Colonic mucosa (tissue), 4 donors: ENCODE results near the gene EYA2. TPM values are rescaled to one million over a fixed set of nuclear protein-coding genes. Genes with fewer than 3 reads are reported as not detected.

Source experiments
- DNase-seq: peaks from one replicate; pipeline ENCODE4 v3.0.0-alpha.2; 2020
- H3K27ac ChIP-seq: fragments of 200-600 bp; one replicate; pipeline ENCODE4 v1.8.0; 2021
- H3K27me3 ChIP-seq: fragments of 200-600 bp; one replicate; pipeline ENCODE4 v1.8.0; 2021
- H3K36me3 ChIP-seq: fragments of 200-600 bp; one replicate; pipeline ENCODE4 v1.8.0; 2021
- H3K4me1 ChIP-seq: fragments of 200-600 bp; one replicate; pipeline ENCODE4 v1.8.0; 2021; ENCODE audit warnings: mild to moderate bottlenecking
- H3K4me3 ChIP-seq: fragments of 200-600 bp; one replicate; pipeline ENCODE4 v1.8.0; 2021
- H3K9ac ChIP-seq, 2 donors: one replicate each; pipeline ENCODE4 v1.7.0; 2013; ENCODE audit warnings: control low read depth in 2 of 2, low read depth in 2 of 2, low read length in 2 of 2
- H3K9me3 ChIP-seq: fragments of 200-600 bp; one replicate; pipeline ENCODE4 v1.8.0; 2021
- CTCF ChIP-seq: fragments of 200-600 bp; IDR thresholded peaks from one replicate; pipeline ENCODE4 v1.8.0; 2022; ENCODE audit warnings: antibody characterized with exemption, mild to moderate bottlenecking
- intact Hi-C: fragments of 100-400 bp; cut with DNase I; formaldehyde crosslinking; loops from one replicate; pipeline ENCODE4 v1.14.1; 2022
- total RNA-seq, 2 donors: library from RNA; stranded (reverse); fragmentation: NEBNext Ultra II Directional in 1 of 2; extraction: Animal tissue kit (Norgen Biotek cat#: 25700) in 1 of 2; gene quantifications; one replicate each; pipeline ENCODE4 v1.2.1, GENCODE V29; 2021
- donor health status: healthy.
- donor health status: DM: no; HTN: no; CAD: no.
- donor health status: DM: no; HTN: no; CAD: no.

EYA2 gene
- total RNA-seq, 2 donors from 2014 or later, result 8.9 to 16.8 TPM

GRCh38 chr20:47146686-47147085 is 252.0 kb downstream of the EYA2 start:
- TF ChIP-seq CTCF, result no peak
- no peak for DNase-seq
- H3K4me3 ChIP-seq, result no peak overlapping the region
- no peaks in the 10 kb centered on the region for H3K27me3 ChIP-seq
- no peak overlapping the region for H3K27ac ChIP-seq
- H3K9me3 ChIP-seq, result no peaks in the 10 kb centered on the region
- intact Hi-C loops, result no loop called here
- no peaks in the 10 kb centered on the region for H3K4me1 ChIP-seq
- H3K9ac ChIP-seq, result no peak overlapping the region
- no peaks in the 10 kb centered on the region for H3K36me3 ChIP-seq

GRCh38 chr20:47148059-47148458 is 253.4 kb downstream of the EYA2 start:
- intact Hi-C loops, result no loop called here
- H3K4me1 ChIP-seq, result no peaks in the 10 kb centered on the region
- DNase-seq, result no peak
- no peaks in the 10 kb centered on the region for H3K36me3 ChIP-seq
- H3K27ac ChIP-seq, result no peak overlapping the region
- no peak overlapping the region for H3K9ac ChIP-seq
- no peaks in the 10 kb centered on the region for H3K9me3 ChIP-seq
- TF ChIP-seq CTCF, result no peak
- H3K27me3 ChIP-seq, result no peaks in the 10 kb centered on the region
- H3K4me3 ChIP-seq, result no peak overlapping the region

DNA sequence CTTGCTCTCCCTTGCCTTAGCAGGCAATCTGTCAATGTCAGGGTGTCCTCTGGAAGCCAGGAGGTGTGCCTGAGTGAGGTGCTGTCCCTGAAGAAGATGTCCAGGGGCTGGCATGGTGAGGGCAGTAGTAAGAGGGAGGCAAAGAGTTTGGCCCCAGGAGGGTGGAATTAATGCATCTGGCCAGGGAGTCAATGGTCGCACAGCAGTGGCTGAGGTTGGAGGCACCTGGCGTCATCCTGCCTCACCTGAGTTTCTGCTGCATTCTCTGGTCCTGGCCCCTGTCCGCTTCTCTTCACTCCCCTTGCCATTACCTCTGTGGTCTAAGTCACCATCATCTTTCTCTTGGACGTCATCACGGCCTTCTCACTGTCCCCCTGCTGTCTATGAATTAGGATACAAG is 255.3 kb downstream of the EYA2 start:
- Histone ChIP-seq H3K36me3 (no peaks in the 10 kb centered on the region), H3K27ac (no peak overlapping the region), H3K9me3 (no peaks in the 10 kb centered on the region), H3K27me3 (no peaks in the 10 kb centered on the region), H3K9ac (no peak overlapping the region), H3K4me1 (no peaks in the 10 kb centered on the region), H3K4me3 (no peak overlapping the region)
- no peak for DNase-seq
- no peak for TF ChIP-seq CTCF
- intact Hi-C loops, result loop anchor here (5.0 kb wide), 1 partner anchor 393 kb away; no protein-coding TSS in a partner anchor

- Histone ChIP-seq H3K9ac (no peak overlapping the region), H3K4me1 (no peaks in the 10 kb centered on the region), H3K27ac (no peak overlapping the region), H3K4me3 (no peak overlapping the region), H3K36me3 (no peaks in the 10 kb centered on the region), H3K27me3 (no peaks in the 10 kb centered on the region), H3K9me3 (no peaks in the 10 kb centered on the region)
- DNase-seq, result peak; percentile 62
- peak; percentile 33 for TF ChIP-seq CTCF
- intact Hi-C loops, result loop anchor here (5.0 kb wide), 1 partner anchor 393 kb away; no protein-coding TSS in a partner anchor
These were observed 255.9 kb downstream of the EYA2 start for GRCh38 chr20:47150403-47151152.

GRCh38 chr20:47152068-47152467 is 257.4 kb downstream of the EYA2 start:
- Histone ChIP-seq H3K9me3 (no peaks in the 10 kb centered on the region), H3K9ac (no peak overlapping the region), H3K27ac (no peak overlapping the region), H3K36me3 (no peaks in the 10 kb centered on the region), H3K4me1 (no peaks in the 10 kb centered on the region), H3K27me3 (no peaks in the 10 kb centered on the region), H3K4me3 (no peak overlapping the region)
- no peak for TF ChIP-seq CTCF
- intact Hi-C loops, result loop anchor here (5.0 kb wide), 1 partner anchor 395 kb away; no protein-coding TSS in a partner anchor
- no peak for DNase-seq
